Measurements from ENCODE around the gene UBE2E2. TPM values are rescaled to one million over a fixed set of nuclear protein-coding genes. Genes with fewer than 3 reads are reported as not detected.

UBE2E2 gene
- total and polyA plus RNA-seq, 8 donors = 6.5 to 128 (median 18.9) TPM

- no peaks in the 10 kb centered on the region for H3K4me1 ChIP-seq
- TF ChIP-seq EP300 (IDR thresholded peaks at IDR 0.05) = no peak
- TF ChIP-seq, protein P1, sequence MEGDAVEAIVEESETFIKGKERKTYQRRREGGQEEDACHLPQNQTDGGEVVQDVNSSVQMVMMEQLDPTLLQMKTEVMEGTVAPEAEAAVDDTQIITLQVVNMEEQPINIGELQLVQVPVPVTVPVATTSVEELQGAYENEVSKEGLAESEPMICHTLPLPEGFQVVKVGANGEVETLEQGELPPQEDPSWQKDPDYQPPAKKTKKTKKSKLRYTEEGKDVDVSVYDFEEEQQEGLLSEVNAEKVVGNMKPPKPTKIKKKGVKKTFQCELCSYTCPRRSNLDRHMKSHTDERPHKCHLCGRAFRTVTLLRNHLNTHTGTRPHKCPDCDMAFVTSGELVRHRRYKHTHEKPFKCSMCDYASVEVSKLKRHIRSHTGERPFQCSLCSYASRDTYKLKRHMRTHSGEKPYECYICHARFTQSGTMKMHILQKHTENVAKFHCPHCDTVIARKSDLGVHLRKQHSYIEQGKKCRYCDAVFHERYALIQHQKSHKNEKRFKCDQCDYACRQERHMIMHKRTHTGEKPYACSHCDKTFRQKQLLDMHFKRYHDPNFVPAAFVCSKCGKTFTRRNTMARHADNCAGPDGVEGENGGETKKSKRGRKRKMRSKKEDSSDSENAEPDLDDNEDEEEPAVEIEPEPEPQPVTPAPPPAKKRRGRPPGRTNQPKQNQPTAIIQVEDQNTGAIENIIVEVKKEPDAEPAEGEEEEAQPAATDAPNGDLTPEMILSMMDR (IDR thresholded peaks at IDR 0.05) = no peak
- TF ChIP-seq POLR2AphosphoS5 (IDR thresholded peaks at IDR 0.05) = no peak
- no peak for TF ChIP-seq POLR2A (IDR thresholded peaks at IDR 0.05)
- no peak overlapping the region for H3K4me3 ChIP-seq
- peaks cover 0 to 12% (median 2%) of the 10 kb centered on the region in 4 donors for H3K9me3 ChIP-seq
- intact Hi-C loops (cut with DNase I; ENCODE audit: low total_unique reads) = no loop called here
- peak in 1 of 2 donors; percentile 30 for DNase-seq
- H3K27me3 ChIP-seq = no peaks in the 10 kb centered on the region
- WGBS, 5 donors = 27 to 52% (median 34%) methylated on average over 1 of the region's 1 CpG
- H3K36me3 ChIP-seq = no peaks in the 10 kb centered on the region
- H3K27ac ChIP-seq = no peak overlapping the region
These were observed 85.2 kb downstream of the UBE2E2 start for GRCh38 chr3:23288286-23288685.

- no peak for DNase-seq
- Histone ChIP-seq H3K4me1 (no peaks in the 10 kb centered on the region), H3K4me3 (no peak overlapping the region), H3K27ac (no peak overlapping the region), H3K9me3 (peaks cover 0 to 12% (median 2%) of the 10 kb centered on the region in 4 donors), H3K27me3 (no peaks in the 10 kb centered on the region), H3K36me3 (no peaks in the 10 kb centered on the region)
- no peak for TF ChIP-seq EP300 (IDR thresholded peaks at IDR 0.05)
- TF ChIP-seq, protein P1 (IDR thresholded peaks at IDR 0.05) = no peak
- 21 to 41% (median 29%) methylated on average over 2 of the region's 2 CpGs for WGBS, 5 donors
- intact Hi-C loops (cut with DNase I; ENCODE audit: low total_unique reads) = no loop called here
These were observed 85.6 kb downstream of the UBE2E2 start for GRCh38 chr3:23288715-23289114.

DNA sequence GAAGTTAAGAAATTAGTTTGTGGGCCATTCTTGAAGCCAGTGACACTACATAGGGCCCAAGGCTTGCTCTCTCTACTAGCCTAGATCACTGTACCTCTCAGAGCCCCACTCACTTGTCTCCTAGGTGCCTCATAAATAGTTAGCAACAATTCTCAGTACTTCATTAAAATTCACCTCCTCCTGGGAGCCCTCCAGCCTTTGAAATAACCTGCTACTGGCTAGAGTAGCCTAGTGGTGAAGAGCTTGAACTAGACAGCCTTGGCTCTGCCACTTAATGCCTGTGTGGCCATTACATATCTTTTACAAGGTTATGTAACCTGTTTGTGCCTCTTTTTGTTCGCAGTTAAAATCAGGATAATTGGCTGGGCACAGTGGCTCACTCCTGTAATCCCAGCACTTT, 89.3 kb downstream of the UBE2E2 start:
- no peaks in the 10 kb centered on the region for H3K27me3 ChIP-seq
- H3K4me3 ChIP-seq = no peak overlapping the region
- intact Hi-C loops (cut with DNase I; ENCODE audit: low total_unique reads) = no loop called here
- DNase-seq = no peak
- H3K9me3 ChIP-seq = no peaks in the 10 kb centered on the region
- H3K36me3 ChIP-seq = no peaks in the 10 kb centered on the region
- no peak overlapping the region for H3K27ac ChIP-seq
- no peaks in the 10 kb centered on the region for H3K4me1 ChIP-seq
- WGBS, 5 donors = 95 to 100% (median 100%) methylated on average over 1 of the region's 1 CpG
- TF ChIP-seq EP300 (IDR thresholded peaks at IDR 0.05) = no peak
- no peak for TF ChIP-seq POLR2AphosphoS5 (IDR thresholded peaks at IDR 0.05)
- no peak for TF ChIP-seq POLR2A (IDR thresholded peaks at IDR 0.05)
- TF ChIP-seq, protein P1 (IDR thresholded peaks at IDR 0.05) = no peak

GRCh38 chr3:23294770-23295387, 91.8 kb downstream of the UBE2E2 start:
- no peak for TF ChIP-seq EP300 (IDR thresholded peaks at IDR 0.05)
- TF ChIP-seq POLR2AphosphoS5 (IDR thresholded peaks at IDR 0.05) = no peak
- TF ChIP-seq POLR2A (IDR thresholded peaks at IDR 0.05) = no peak
- H3K4me3 ChIP-seq = no peak overlapping the region
- no peaks in the 10 kb centered on the region for H3K9me3 ChIP-seq
- no peak overlapping the region for H3K27ac ChIP-seq
- intact Hi-C loops (cut with DNase I; ENCODE audit: low total_unique reads) = no loop called here
- DNase-seq = no peak
- H3K27me3 ChIP-seq = no peaks in the 10 kb centered on the region
- H3K4me1 ChIP-seq = no peaks in the 10 kb centered on the region
- no peaks in the 10 kb centered on the region for H3K36me3 ChIP-seq

GRCh38 chr3:23301819-23302218, 98.7 kb downstream of the UBE2E2 start:
- no peaks in the 10 kb centered on the region for H3K9me3 ChIP-seq
- H3K4me1 ChIP-seq = peaks cover 0 to 18% (median 7%) of the 10 kb centered on the region in 4 donors
- no peaks in the 10 kb centered on the region for H3K36me3 ChIP-seq
- 91 to 97% (median 95%) methylated on average over 5 of the region's 5 CpGs for WGBS, 5 donors
- H3K4me3 ChIP-seq = no peak overlapping the region
- H3K27me3 ChIP-seq = no peaks in the 10 kb centered on the region
- no peak for DNase-seq
- intact Hi-C loops (cut with DNase I; ENCODE audit: low total_unique reads) = no loop called here
- H3K27ac ChIP-seq = no peak overlapping the region
- TF ChIP-seq POLR2AphosphoS5 (IDR thresholded peaks at IDR 0.05) = no peak
- TF ChIP-seq EP300 (IDR thresholded peaks at IDR 0.05) = no peak
- TF ChIP-seq POLR2A (IDR thresholded peaks at IDR 0.05) = no peak
- TF ChIP-seq, protein P1 (IDR thresholded peaks at IDR 0.05) = no peak

Measured in stomach (tissue), 9 donors.